HEK293 (cell line): ENCODE data around the gene EIF4E3.

Experiments used
- CTCF ChIA-PET: fragments of 350-600 bp; formaldehyde crosslinking; extraction: SDS; loops from one replicate; lab custom pipeline; 2021; ENCODE audit warnings: antibody characterized with exemption; lab: Yijun Ruan, JAX
- POLR2A ChIA-PET: fragments of 300-600 bp; formaldehyde crosslinking; extraction: SDS; loops from one replicate; lab custom pipeline; 2020; ENCODE audit warnings: antibody characterized with exemption, inconsistent platforms; lab: Yijun Ruan, JAX
- H3K27ac ChIP-seq: fragments of 200-500 bp; sonication (Bioruptor generic); 2 replicates; pipeline ENCODE4 v1.5.1; 2014; ENCODE audit warnings: low read depth, low read length, control low read depth, inconsistent platforms; ENCODE audit errors: extremely low read depth
- H3K36me3 ChIP-seq, 2 experiments: fragments of 200-500 bp in 1 of 2; sonication (Bioruptor generic) in 1 of 2; 1 replicate in 1 of 2; 2 replicates in 1 of 2; pipeline ENCODE4 v1.5.1; 2014 to 2017; ENCODE audit warnings: inconsistent platforms in 2 of 2, low read length in 2 of 2; ENCODE audit not compliant: control insufficient read depth in 2 of 2, insufficient read depth in 1 of 2
- H3K4me1 ChIP-seq: fragments of 200-500 bp; sonication (Bioruptor generic); 2 replicates; pipeline ENCODE4 v1.5.1; 2014; ENCODE audit warnings: mild to moderate bottlenecking, low read length, inconsistent platforms; ENCODE audit not compliant: control insufficient read depth, insufficient read depth
- H3K4me3 ChIP-seq: 2 replicates; pipeline ENCODE4 v1.5.1; 2011; ENCODE audit warnings: low read depth, mild to moderate bottlenecking, control low read depth, low read length, moderate library complexity
- H3K9me3 ChIP-seq: fragments of 200-500 bp; sonication (Bioruptor generic); 2 replicates; pipeline ENCODE4 v1.5.1; 2014; ENCODE audit warnings: low read depth, low read length, inconsistent platforms; ENCODE audit not compliant: control insufficient read depth, insufficient read depth
- KLF17 ChIP-seq: fragments of 450-650 bp; formaldehyde crosslinking; IDR thresholded peaks from 2 replicates; pipeline ENCODE4 v1.5.1; 2016; ENCODE audit warnings: missing biosample characterization, missing genetic modification characterization
- MYNN ChIP-seq: fragments of 450-650 bp; formaldehyde crosslinking; IDR thresholded peaks from 2 replicates; pipeline ENCODE4 v1.5.1; 2016; ENCODE audit warnings: missing biosample characterization, missing genetic modification characterization, borderline replicate concordance
- OVOL3 ChIP-seq: fragments of 450-650 bp; formaldehyde crosslinking; IDR thresholded peaks from 2 replicates; pipeline ENCODE4 v1.5.1; 2016; ENCODE audit warnings: missing biosample characterization, missing genetic modification characterization
- SCRT1 ChIP-seq: fragments of 450-650 bp; formaldehyde crosslinking; IDR thresholded peaks from 2 replicates; pipeline ENCODE4 v1.5.1; 2016; ENCODE audit warnings: missing biosample characterization, missing genetic modification characterization, borderline replicate concordance
- SCRT2 ChIP-seq: fragments of 450-650 bp; formaldehyde crosslinking; IDR thresholded peaks from 2 replicates; pipeline ENCODE4 v1.5.1; 2016; ENCODE audit warnings: missing biosample characterization, missing genetic modification characterization
- WT1 ChIP-seq: fragments of 450-650 bp; formaldehyde crosslinking; IDR thresholded peaks from 2 replicates; pipeline ENCODE4 v1.5.1; 2016; ENCODE audit warnings: missing biosample characterization, missing genetic modification characterization
- YY1 ChIP-seq: fragments of 450-650 bp; formaldehyde crosslinking; IDR thresholded peaks from 2 replicates; pipeline ENCODE4 v1.5.1; 2018; ENCODE audit warnings: missing biosample characterization, missing genetic modification characterization
- YY2 ChIP-seq: fragments of 450-650 bp; formaldehyde crosslinking; IDR thresholded peaks from 2 replicates; pipeline ENCODE4 v1.5.1; 2016; ENCODE audit warnings: missing biosample characterization, missing genetic modification characterization
- ZFP37 ChIP-seq: fragments of 450-650 bp; formaldehyde crosslinking; IDR thresholded peaks from 2 replicates; pipeline ENCODE4 v1.5.1; 2016; ENCODE audit warnings: missing biosample characterization, missing genetic modification characterization
- ZNF112 ChIP-seq: fragments of 450-650 bp; formaldehyde crosslinking; IDR thresholded peaks from 2 replicates; pipeline ENCODE4 v1.5.0; 2017; ENCODE audit warnings: missing biosample characterization, missing genetic modification characterization
- ZNF121 ChIP-seq: fragments of 450-650 bp; formaldehyde crosslinking; IDR thresholded peaks from 2 replicates; pipeline ENCODE4 v1.5.1; 2016; ENCODE audit warnings: missing biosample characterization, missing genetic modification characterization
- ZNF155 ChIP-seq: fragments of 450-650 bp; formaldehyde crosslinking; IDR thresholded peaks from 2 replicates; pipeline ENCODE4 v1.5.1; 2016; ENCODE audit warnings: missing biosample characterization, missing genetic modification characterization
- ZNF169 ChIP-seq: fragments of 450-650 bp; formaldehyde crosslinking; IDR thresholded peaks from 2 replicates; pipeline ENCODE4 v1.5.1; 2016; ENCODE audit warnings: missing biosample characterization, missing genetic modification characterization
- ZNF214 ChIP-seq: fragments of 450-650 bp; formaldehyde crosslinking; IDR thresholded peaks from 2 replicates; pipeline ENCODE4 v1.5.1; 2017; ENCODE audit warnings: missing biosample characterization, mild to moderate bottlenecking, missing genetic modification characterization, borderline replicate concordance
- ZNF223 ChIP-seq: fragments of 450-650 bp; formaldehyde crosslinking; IDR thresholded peaks from 2 replicates; pipeline ENCODE4 v1.5.1; 2016; ENCODE audit warnings: missing biosample characterization, missing genetic modification characterization
- ZNF248 ChIP-seq: fragments of 450-650 bp; formaldehyde crosslinking; IDR thresholded peaks from 2 replicates; pipeline ENCODE4 v1.5.1; 2017; ENCODE audit warnings: missing biosample characterization, missing genetic modification characterization
- ZNF266 ChIP-seq: fragments of 450-650 bp; formaldehyde crosslinking; IDR thresholded peaks from 2 replicates; pipeline ENCODE4 v1.5.1; 2016; ENCODE audit warnings: missing biosample characterization, missing genetic modification characterization, low read depth
- ZNF274 ChIP-seq, 2 experiments: fragments of 200-500 bp in 1 of 2; fragments of 450-650 bp in 1 of 2; sonication (Bioruptor generic) in 1 of 2; formaldehyde crosslinking in 1 of 2; IDR thresholded peaks; 2 replicates each; pipeline versions ENCODE4 v1.5.1 to v1.6.1; 2014 to 2016; ENCODE audit warnings: borderline replicate concordance in 1 of 2, inconsistent platforms in 1 of 2, low read length in 1 of 2, missing biosample characterization in 1 of 2, missing genetic modification characterization in 1 of 2
- ZNF350 ChIP-seq: fragments of 450-650 bp; formaldehyde crosslinking; IDR thresholded peaks from 2 replicates; pipeline ENCODE4 v1.5.0; 2017; ENCODE audit warnings: missing biosample characterization, mild to moderate bottlenecking, missing genetic modification characterization
- ZNF366 ChIP-seq: fragments of 450-650 bp; formaldehyde crosslinking; conservative IDR thresholded peaks from 2 replicates; pipeline ENCODE4 v1.5.1; 2016; ENCODE audit warnings: missing biosample characterization, missing genetic modification characterization
- ZNF394 ChIP-seq: fragments of 450-650 bp; formaldehyde crosslinking; IDR thresholded peaks from 2 replicates; pipeline ENCODE4 v1.5.1; 2016; ENCODE audit warnings: missing biosample characterization, missing genetic modification characterization, mild to moderate bottlenecking, moderate library complexity, borderline replicate concordance
- ZNF521 ChIP-seq: fragments of 450-650 bp; formaldehyde crosslinking; IDR thresholded peaks from 2 replicates; pipeline ENCODE4 v1.5.1; 2017; ENCODE audit warnings: missing biosample characterization, mild to moderate bottlenecking, missing genetic modification characterization
- ZNF548 ChIP-seq: fragments of 450-650 bp; formaldehyde crosslinking; IDR thresholded peaks from 2 replicates; pipeline ENCODE4 v1.5.1; 2016; ENCODE audit warnings: missing biosample characterization, missing genetic modification characterization
- ZNF768 ChIP-seq: fragments of 450-650 bp; formaldehyde crosslinking; IDR thresholded peaks from 2 replicates; pipeline ENCODE4 v1.5.1; 2018; ENCODE audit warnings: missing biosample characterization, mild to moderate bottlenecking, missing genetic modification characterization
- ZNF792 ChIP-seq: fragments of 450-650 bp; formaldehyde crosslinking; IDR thresholded peaks from 2 replicates; pipeline ENCODE4 v1.5.1; 2016; ENCODE audit warnings: missing biosample characterization, missing genetic modification characterization
- ZSCAN16 ChIP-seq: fragments of 450-650 bp; formaldehyde crosslinking; IDR thresholded peaks from 2 replicates; pipeline ENCODE4 v1.5.1; 2016; ENCODE audit warnings: missing biosample characterization, missing genetic modification characterization
- ZSCAN18 ChIP-seq: fragments of 450-650 bp; formaldehyde crosslinking; IDR thresholded peaks from 2 replicates; pipeline ENCODE4 v1.5.1; 2016; ENCODE audit warnings: missing biosample characterization, missing genetic modification characterization
- TF ChIP-seq, protein P1 (sequence below): fragments of 450-650 bp; formaldehyde crosslinking; IDR thresholded peaks from 2 replicates; pipeline ENCODE4 v1.5.1; 2016; ENCODE audit warnings: missing biosample characterization, missing genetic modification characterization

The EIF4E3 gene

DNA sequence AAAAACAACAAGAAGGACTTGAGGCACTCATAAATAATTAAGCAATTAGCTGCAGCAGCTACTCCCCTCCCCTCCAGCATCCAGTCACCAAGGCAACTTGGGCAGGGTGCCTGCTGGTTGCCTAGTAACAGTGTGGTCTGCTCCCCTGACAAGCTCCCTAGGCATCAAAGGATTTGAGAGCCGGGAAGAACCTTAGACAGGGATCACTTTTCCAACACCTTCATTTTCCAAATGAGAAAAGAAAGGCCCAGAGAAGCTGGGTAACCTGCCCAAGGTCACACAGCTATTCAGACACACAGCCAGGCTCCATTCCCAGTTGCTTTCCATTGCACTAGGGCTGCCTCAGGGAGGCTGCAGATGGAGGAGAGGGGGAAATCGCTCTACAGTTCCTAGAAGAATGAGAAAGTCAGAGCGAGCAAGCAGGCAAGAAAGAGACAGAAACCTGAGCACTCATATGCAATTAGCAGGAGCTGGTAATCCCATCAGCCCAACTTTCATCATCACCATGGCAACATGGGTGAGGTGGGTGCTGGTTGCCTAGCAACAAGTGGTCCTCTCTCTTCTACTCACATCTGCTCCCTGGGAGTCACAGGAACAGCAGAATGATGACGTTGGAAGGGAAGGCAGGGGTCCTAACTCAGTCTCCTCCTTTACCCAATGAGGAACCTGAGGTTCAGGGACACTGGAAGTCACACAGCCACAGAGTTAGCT, 3.6 kb upstream of the EIF4E3 start:
- POLR2A ChIA-PET = no interaction called here
- TF ChIP-seq SCRT2 = peak; percentile 80
- TF ChIP-seq ZNF223 = no peak
- TF ChIP-seq YY2 (tag by site-specific recombination) = no peak
- peak; percentile 63 for TF ChIP-seq SCRT1 (tag by site-specific recombination)
- TF ChIP-seq ZNF266 (tag by site-specific recombination) = no peak
- no peak for TF ChIP-seq KLF17 (tag by site-specific recombination)
- TF ChIP-seq ZNF169 (tag by site-specific recombination) = no peak
- peak; percentile 24; the same call in 1 of the 2 replicates for TF ChIP-seq ZNF394
- peak; percentile 74 for TF ChIP-seq MYNN (tag by site-specific recombination)
- no peak for TF ChIP-seq OVOL3 (tag by site-specific recombination)
- TF ChIP-seq ZFP37 = no peak
- no peak for TF ChIP-seq ZSCAN18
- TF ChIP-seq ZNF768 (tag by site-specific recombination) = peak; percentile 68; the same call in 1 of the 2 replicates
- Histone ChIP-seq H3K36me3 (no peaks in the 10 kb centered on the region), H3K9me3 (no peaks in the 10 kb centered on the region), H3K27ac (no peak overlapping the region), H3K4me1 (no peaks in the 10 kb centered on the region), H3K4me3 (no peak overlapping the region)
- CTCF ChIA-PET = interaction anchor here (0.6 to 2.3 kb wide), 30 partner anchors 8 to 1232 kb away, joined by 3 to 11 read pairs (median 4); no protein-coding TSS in a partner anchor

- H3K4me3 ChIP-seq = no peak overlapping the region
- H3K36me3 ChIP-seq = no peaks in the 10 kb centered on the region
- ChIA-PET POLR2A (no interaction called here), CTCF (interaction anchor here (1.5 kb wide), 1 partner anchor 149 kb away, joined by 5 read pairs; no protein-coding TSS in a partner anchor)
- no peak for TF ChIP-seq ZNF274 (IDR thresholded peaks at IDR 0.05; ENCODE audit: low read length)
- TF ChIP-seq ZNF274 (tag by site-specific recombination; IDR thresholded peaks at IDR 0.05; ENCODE audit: borderline replicate concordance) = no peak
- no peak for TF ChIP-seq ZNF792 (tag by site-specific recombination)
- no peak for TF ChIP-seq YY1 (tag by site-specific recombination)
- no peak for TF ChIP-seq ZNF248 (tag by site-specific recombination)
- no peak for TF ChIP-seq ZNF121 (tag by site-specific recombination)
- H3K4me1 ChIP-seq = no peaks in the 10 kb centered on the region
- no peaks in the 10 kb centered on the region for H3K9me3 ChIP-seq
- H3K27ac ChIP-seq = no peak overlapping the region
Measured at GRCh38 chr3:71726146-71726545, 944 bp upstream of the EIF4E3 start.

DNA sequence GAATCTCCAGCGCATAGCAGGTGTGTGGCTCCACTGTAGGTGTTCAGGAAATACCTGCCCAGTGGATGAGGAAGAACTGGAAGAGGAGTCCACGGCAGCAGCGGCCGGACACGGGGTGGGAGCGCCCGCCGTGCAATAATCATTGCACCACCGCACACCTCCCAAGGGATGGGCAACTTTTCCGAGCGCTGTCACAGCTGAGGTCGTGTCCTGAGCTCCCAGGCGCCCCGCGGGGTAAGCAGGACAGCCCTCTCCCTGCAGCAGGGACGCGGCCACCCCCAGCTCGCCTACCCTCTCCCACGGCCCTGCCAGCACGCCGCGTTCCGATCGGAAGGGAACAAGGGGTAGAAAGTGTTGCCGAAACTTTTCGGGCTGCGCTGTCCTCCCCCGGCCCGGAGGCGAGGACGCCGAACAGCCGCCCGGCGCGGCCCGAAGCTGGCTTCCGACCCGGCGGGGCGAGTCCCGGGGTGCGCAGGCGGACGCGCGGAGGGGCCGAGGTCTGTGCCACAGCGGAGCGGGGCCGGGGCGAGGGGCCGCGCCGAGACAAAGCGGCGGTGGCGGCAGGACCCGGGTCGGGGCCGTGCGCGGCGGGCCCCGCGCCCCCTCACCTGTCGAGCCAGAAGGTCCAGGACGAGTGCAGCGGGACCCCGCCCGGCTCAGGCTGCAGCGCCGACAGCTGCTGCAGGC, 475 bp downstream of the EIF4E3 start:
- Histone ChIP-seq H3K27ac (peak overlapping the region; percentile 63; the same call in 1 of the 2 replicates), H3K4me3 (peak overlapping the region; percentile 86), H3K4me1 (no peaks in the 10 kb centered on the region), H3K9me3 (no peaks in the 10 kb centered on the region), H3K36me3 (no peaks in the 10 kb centered on the region)
- CTCF ChIA-PET = interaction anchor here (1.6 kb wide), 1 partner anchor 14 kb away, joined by 5 read pairs; no protein-coding TSS in a partner anchor
- POLR2A ChIA-PET = interaction anchor here (0.8 kb wide), 1 partner anchor 145 kb away, joined by 4 read pairs; no protein-coding TSS in a partner anchor
- TF ChIP-seq, protein P1, sequence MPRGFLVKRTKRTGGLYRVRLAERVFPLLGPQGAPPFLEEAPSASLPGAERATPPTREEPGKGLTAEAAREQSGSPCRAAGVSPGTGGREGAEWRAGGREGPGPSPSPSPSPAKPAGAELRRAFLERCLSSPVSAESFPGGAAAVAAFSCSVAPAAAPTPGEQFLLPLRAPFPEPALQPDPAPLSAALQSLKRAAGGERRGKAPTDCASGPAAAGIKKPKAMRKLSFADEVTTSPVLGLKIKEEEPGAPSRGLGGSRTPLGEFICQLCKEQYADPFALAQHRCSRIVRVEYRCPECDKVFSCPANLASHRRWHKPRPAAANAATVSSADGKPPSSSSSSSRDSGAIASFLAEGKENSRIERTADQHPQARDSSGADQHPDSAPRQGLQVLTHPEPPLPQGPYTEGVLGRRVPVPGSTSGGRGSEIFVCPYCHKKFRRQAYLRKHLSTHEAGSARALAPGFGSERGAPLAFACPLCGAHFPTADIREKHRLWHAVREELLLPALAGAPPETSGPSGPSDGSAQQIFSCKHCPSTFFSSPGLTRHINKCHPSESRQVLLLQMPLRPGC (tag by site-specific recombination) = no peak
- TF ChIP-seq ZNF350 = no peak
- TF ChIP-seq ZNF548 (tag by site-specific recombination) = no peak
- TF ChIP-seq ZSCAN16 = no peak
- no peak for TF ChIP-seq ZNF112
- no peak for TF ChIP-seq ZNF214 (tag by site-specific recombination)
- no peak for TF ChIP-seq ZNF366
- TF ChIP-seq ZNF521 (tag by site-specific recombination) = no peak
- TF ChIP-seq ZNF155 (tag by site-specific recombination) = no peak
- TF ChIP-seq WT1 (tag by site-specific recombination) = no peak
